Measurements from ENCODE around the gene EPB41L1.
A peak's percentile ranks its signal among the peaks of the same experiment; 100 is the strongest.
"Not testable (repeated sequence)": the region's sequence is repeated elsewhere in the genome, so short reads cannot be mapped to it uniquely, and the experiment has no call there.

The EPB41L1 gene

GRCh38 chr20:36126836-36127527 is 27.6 kb upstream of the EPB41L1 start:
- no peak for DNase-seq

GRCh38 chr20:36128463-36129159 is 25.9 kb upstream of the EPB41L1 start:
- DNase-seq: no peak

GRCh38 chr20:36129160-36129543 is 25.4 kb upstream of the EPB41L1 start:
- DNase-seq: no peak

GRCh38 chr20:36130390-36130789 is 24.1 kb upstream of the EPB41L1 start:
- DNase-seq: no peak

GRCh38 chr20:36132802-36133211 is 21.7 kb upstream of the EPB41L1 start:
- DNase-seq: no peak

GRCh38 chr20:36133821-36134220 is 20.7 kb upstream of the EPB41L1 start:
- no peak for DNase-seq

GRCh38 chr20:36135159-36135558 is 19.4 kb upstream of the EPB41L1 start:
- no peak for DNase-seq

GRCh38 chr20:36135821-36136220 is 18.7 kb upstream of the EPB41L1 start:
- DNase-seq: no peak

GRCh38 chr20:36137313-36137712 is 17.2 kb upstream of the EPB41L1 start:
- not testable (repeated sequence) for DNase-seq

GRCh38 chr20:36141310-36141709 is 13.2 kb upstream of the EPB41L1 start:
- DNase-seq: no peak

- DNase-seq: no peak
Observed at GRCh38 chr20:36144336-36144735, 10.2 kb upstream of the EPB41L1 start.

GRCh38 chr20:36145877-36146707 is 8.4 kb upstream of the EPB41L1 start:
- DNase-seq: no peak

GRCh38 chr20:36147690-36148089 is 6.8 kb upstream of the EPB41L1 start:
- DNase-seq: no peak

- no peak for DNase-seq
Observed at GRCh38 chr20:36148439-36148838, 6.1 kb upstream of the EPB41L1 start.

- no peak for DNase-seq
Observed at GRCh38 chr20:36149012-36149411, 5.5 kb upstream of the EPB41L1 start.

- no peak for DNase-seq
Observed at GRCh38 chr20:36149469-36149868, 5.1 kb upstream of the EPB41L1 start.

GRCh38 chr20:36150489-36150846 is 4.1 kb upstream of the EPB41L1 start:
- no peak for DNase-seq

GRCh38 chr20:36150847-36151539 is 3.5 kb upstream of the EPB41L1 start:
- DNase-seq: no peak

GRCh38 chr20:36152261-36152660 is 2.3 kb upstream of the EPB41L1 start:
- DNase-seq: no peak

- DNase-seq: no peak
Observed at GRCh38 chr20:36153204-36153603, 1.3 kb upstream of the EPB41L1 start.

- DNase-seq: peak; percentile 16
Observed at GRCh38 chr20:36153736-36154699, 522 bp upstream of the EPB41L1 start.

- no peak for DNase-seq
Observed at GRCh38 chr20:36155629-36155971, 1.1 kb downstream of the EPB41L1 start.
